ENCODE data around the gene PTPN22.

The PTPN22 gene

GRCh38 chr1:113871597-113872113 lies at the start of gene PTPN22:
TSS of gene PTPN22 (minus strand) at chr1:113871712.
- peak; percentile 92 for DNase-seq

GRCh38 chr1:113918243-113918642 lies 46.7 kb upstream of the PTPN22 start:
- DNase-seq = no peak

- peak; percentile 9 for DNase-seq
These were observed 46.0 kb upstream of the PTPN22 start for GRCh38 chr1:113917400-113918082.

GRCh38 chr1:113916974-113917373 lies 45.5 kb upstream of the PTPN22 start:
- DNase-seq = no peak

GRCh38 chr1:113913887-113914664 lies 42.6 kb upstream of the PTPN22 start:
- no peak for DNase-seq

- no peak for DNase-seq
These were observed 41.8 kb upstream of the PTPN22 start for GRCh38 chr1:113913312-113913668.

GRCh38 chr1:113912594-113913311 lies 41.2 kb upstream of the PTPN22 start:
- no peak for DNase-seq

- no peak for DNase-seq
These were observed 33.9 kb upstream of the PTPN22 start for GRCh38 chr1:113905435-113905861.

- DNase-seq = peak; percentile 100
These were observed 33.3 kb upstream of the PTPN22 start, which contains the start of the genes AP4B1 and DCLRE1B for GRCh38 chr1:113904674-113905434. TSS of gene AP4B1 (minus strand) at chr1:113904799. CDS start at chr1:113904717, 82 bp downstream. TSS of gene DCLRE1B (plus strand) at chr1:113905326. CDS start at chr1:113905587, 261 bp downstream.

GRCh38 chr1:113904293-113904673 lies 32.8 kb upstream of the PTPN22 start:
- DNase-seq = peak; percentile 62

GRCh38 chr1:113903501-113904292 lies 32.2 kb upstream of the PTPN22 start:
- DNase-seq = peak; percentile 14

GRCh38 chr1:113901191-113901590 lies 29.7 kb upstream of the PTPN22 start:
- DNase-seq = peak; percentile 22

- DNase-seq = no peak
These were observed 27.6 kb upstream of the PTPN22 start for GRCh38 chr1:113899111-113899510.

- peak; percentile 30 for DNase-seq
These were observed 26.8 kb upstream of the PTPN22 start for GRCh38 chr1:113898241-113898814.

- no peak for DNase-seq
These were observed 24.4 kb upstream of the PTPN22 start for GRCh38 chr1:113895961-113896360.

- DNase-seq = no peak
These were observed 23.6 kb upstream of the PTPN22 start for GRCh38 chr1:113895098-113895497.

GRCh38 chr1:113893267-113893666 lies 21.8 kb upstream of the PTPN22 start:
- DNase-seq = no peak

GRCh38 chr1:113891631-113892220 lies 20.2 kb upstream of the PTPN22 start:
- no peak for DNase-seq

GRCh38 chr1:113890816-113891215 lies 19.3 kb upstream of the PTPN22 start:
- DNase-seq = no peak

- DNase-seq = no peak
These were observed 16.1 kb upstream of the PTPN22 start, which contains the start of gene BCL2L15 for GRCh38 chr1:113887402-113888175. TSS of gene BCL2L15 (minus strand) at chr1:113887581. CDS start at chr1:113887375, 206 bp downstream.
